H9 (cell line): ENCODE measurements around the gene RNF146. TPM values are rescaled to one million over a fixed set of nuclear protein-coding genes. Genes with fewer than 3 reads are reported as not detected.

Source experiments
- DNase-seq: peaks from one replicate; pipeline ENCODE4 v3.0.0-alpha.2; 2017
- H2AFZ ChIP-seq: one replicate; pipeline ENCODE4 v1.6.1; 2013; ENCODE audit warnings: mild to moderate bottlenecking, low read length, control low read depth, moderate library complexity
- H2AK5ac ChIP-seq: 2 replicates; pipeline ENCODE4 v1.6.1; 2013; ENCODE audit warnings: low read length, control low read depth, mixed read lengths; ENCODE audit not compliant: insufficient read length
- H2BK120ac ChIP-seq: one replicate; pipeline ENCODE4 v1.6.1; 2013; ENCODE audit warnings: low read depth, mild to moderate bottlenecking, low read length, control low read depth, inconsistent platforms; ENCODE audit not compliant: poor library complexity, severe bottlenecking
- H2BK12ac ChIP-seq: 2 replicates; pipeline ENCODE4 v1.6.1; 2013; ENCODE audit warnings: low read length, control low read depth, mixed read lengths, low read depth; ENCODE audit not compliant: insufficient read length
- H2BK15ac ChIP-seq: 2 replicates; pipeline ENCODE4 v1.6.1; 2013; ENCODE audit warnings: low read depth, low read length, control low read depth
- H2BK20ac ChIP-seq: one replicate; pipeline ENCODE4 v1.6.1; 2013; ENCODE audit warnings: low read depth, mild to moderate bottlenecking, low read length, control low read depth, inconsistent platforms; ENCODE audit not compliant: poor library complexity, severe bottlenecking
- H2BK5ac ChIP-seq: 2 replicates; pipeline ENCODE4 v1.6.1; 2013; ENCODE audit warnings: low read length, control low read depth, mixed read lengths; ENCODE audit not compliant: insufficient read length
- H3K14ac ChIP-seq: 2 replicates; pipeline ENCODE4 v1.6.1; 2013; ENCODE audit warnings: low read length, control low read depth; ENCODE audit not compliant: insufficient read depth
- H3K18ac ChIP-seq: 2 replicates; pipeline ENCODE4 v1.6.1; 2013; ENCODE audit warnings: low read depth, mild to moderate bottlenecking, mixed read lengths, low read length, control low read depth; ENCODE audit not compliant: insufficient read length
- H3K23ac ChIP-seq: 2 replicates; pipeline ENCODE4 v1.6.1; 2013; ENCODE audit warnings: low read length, control low read depth, mixed read lengths, low read depth; ENCODE audit not compliant: insufficient read length
- H3K23me2 ChIP-seq: 2 replicates; pipeline ENCODE4 v1.6.1; 2013; ENCODE audit warnings: low read depth, mild to moderate bottlenecking, mixed read lengths, low read length, control low read depth; ENCODE audit not compliant: insufficient read length, poor library complexity, severe bottlenecking
- H3K27ac ChIP-seq: 2 replicates; pipeline ENCODE4 v1.5.1; 2013; ENCODE audit warnings: low read length, control low read depth, mixed read lengths, low read depth; ENCODE audit not compliant: insufficient read length
- H3K27me3 ChIP-seq: 2 replicates; pipeline ENCODE4 v1.6.1; 2013; ENCODE audit warnings: low read length, control low read depth, inconsistent platforms; ENCODE audit not compliant: insufficient read depth
- H3K4ac ChIP-seq: 2 replicates; pipeline ENCODE4 v1.6.1; 2013; ENCODE audit warnings: low read depth, mild to moderate bottlenecking, control low read depth, inconsistent platforms, low read length, moderate library complexity
- H3K4me1 ChIP-seq: 2 replicates; pipeline ENCODE4 v1.6.1; 2013; ENCODE audit warnings: low read length, control low read depth, inconsistent platforms; ENCODE audit not compliant: insufficient read depth
- H3K4me2 ChIP-seq: 2 replicates; pipeline ENCODE4 v1.6.1; 2013; ENCODE audit warnings: low read length, control low read depth, mixed read lengths; ENCODE audit not compliant: insufficient read length, insufficient read depth
- H3K56ac ChIP-seq: 2 replicates; pipeline ENCODE4 v1.6.1; 2013; ENCODE audit warnings: low read depth, mild to moderate bottlenecking, mixed read lengths, low read length, control low read depth; ENCODE audit not compliant: insufficient read length
- H3K79me1 ChIP-seq: 2 replicates; pipeline ENCODE4 v1.6.1; 2013; ENCODE audit warnings: low read depth, mild to moderate bottlenecking, moderate library complexity, low read length, control low read depth, inconsistent platforms; ENCODE audit not compliant: insufficient read depth, poor library complexity, severe bottlenecking
- H3K79me2 ChIP-seq: 2 replicates; pipeline ENCODE4 v1.6.1; 2013; ENCODE audit warnings: low read length, control low read depth, inconsistent platforms; ENCODE audit not compliant: insufficient read depth
- H3K9ac ChIP-seq: 2 replicates; pipeline ENCODE4 v1.6.1; 2013; ENCODE audit warnings: low read length, control low read depth, mixed read lengths; ENCODE audit not compliant: insufficient read length; ENCODE audit errors: extremely low read depth
- H3K9me3 ChIP-seq: one replicate; pipeline ENCODE4 v1.6.1; 2013; ENCODE audit warnings: low read depth, low read length, inconsistent platforms; ENCODE audit not compliant: control insufficient read depth
- H3T11ph ChIP-seq: one replicate; pipeline ENCODE4 v1.6.1; 2013; ENCODE audit warnings: mild to moderate bottlenecking, low read length, control low read depth, inconsistent platforms
- H4K20me1 ChIP-seq: one replicate; pipeline ENCODE4 v1.6.1; 2013; ENCODE audit not compliant: control insufficient read depth, insufficient read length, insufficient read depth
- H4K5ac ChIP-seq: 2 replicates; pipeline ENCODE4 v1.6.1; 2013; ENCODE audit warnings: low read depth, mild to moderate bottlenecking, mixed read lengths, low read length, control low read depth; ENCODE audit not compliant: insufficient read length
- H4K8ac ChIP-seq: replicated peaks from 2 replicates; pipeline ENCODE4 v1.6.1; 2013; ENCODE audit warnings: low read length, control low read depth, mixed read lengths, low read depth; ENCODE audit not compliant: insufficient read length
- H4K91ac ChIP-seq: 2 replicates; pipeline ENCODE4 v1.6.1; 2013; ENCODE audit warnings: low read depth, mild to moderate bottlenecking, moderate library complexity, mixed read lengths, low read length, control low read depth; ENCODE audit not compliant: insufficient read length
- H3K27ac Mint-ChIP-seq, 3 experiments: 2 replicates in 2 of 3; 3 replicates in 1 of 3; pipeline ENCODE4 v1.8.0; 2020 to 2021; ENCODE audit warnings: mixed read lengths in 3 of 3, mild to moderate bottlenecking in 1 of 3, moderate library complexity in 1 of 3
- H3K27me3 Mint-ChIP-seq: 2 replicates; pipeline ENCODE4 v1.8.0; 2021; ENCODE audit warnings: low read depth, mild to moderate bottlenecking, moderate library complexity, mixed read lengths
- H3K36me3 Mint-ChIP-seq, 3 experiments: 2 replicates in 2 of 3; 3 replicates in 1 of 3; pipeline ENCODE4 v1.8.0; 2020 to 2021; ENCODE audit warnings: low read depth in 3 of 3, mixed read lengths in 3 of 3; ENCODE audit not compliant: insufficient read depth in 1 of 3
- H3K4me1 Mint-ChIP-seq, 2 experiments: 2 replicates each; pipeline ENCODE4 v1.8.0; 2020; ENCODE audit warnings: mixed read lengths in 2 of 2
- H3K4me3 Mint-ChIP-seq, 2 experiments: 2 replicates in 1 of 2; 3 replicates in 1 of 2; pipeline ENCODE4 v1.8.0; 2020 to 2021; ENCODE audit warnings: mild to moderate bottlenecking in 2 of 2, mixed read lengths in 2 of 2, moderate library complexity in 1 of 2
- H3K9me3 Mint-ChIP-seq, 2 experiments: 2 replicates in 1 of 2; 3 replicates in 1 of 2; pipeline ENCODE4 v1.8.0; 2020; ENCODE audit warnings: mild to moderate bottlenecking in 2 of 2, mixed read lengths in 2 of 2, moderate library complexity in 1 of 2
- CTCF ChIP-seq: fragments of 200-600 bp; sonication (generic); conservative IDR thresholded peaks from 3 replicates; pipeline ENCODE4 v1.8.0; 2021; ENCODE audit warnings: antibody characterized with exemption, mild to moderate bottlenecking
- WGBS: extraction: QIAGEN DNeasy Blood & Tissue Kit; methylation state at CpG from one replicate; pipeline ENCODE4 v1.1.7; 2013; ENCODE audit warnings: missing lambda C conversion rate, low lambda C conversion rate, mixed read lengths; ENCODE audit not compliant: insufficient read length; ENCODE audit errors: extremely low coverage; 5-methylcytosine and 5-hydroxymethylcytosine counted together
- total RNA-seq: library from RNA; stranded (reverse); gene quantifications from 2 replicates; pipeline ENCODE4 v1.2.1, GENCODE V29; 2021

RNF146 gene
- total RNA-seq, 1 experiment from 2014 or later = 20.4 TPM

GRCh38 chr6:127279815-127280214 is 13.2 kb downstream of the RNF146 start:
- H4K8ac ChIP-seq = no peak overlapping the region
- no peak overlapping the region for H3K4me3 Mint-ChIP-seq
- TF ChIP-seq CTCF = no peak
- H3K27ac Mint-ChIP-seq = peak overlapping the region in 2 of 3 experiments; percentile 20 to 37; a peak in 4 of 7 replicates
- H3K79me2 ChIP-seq = peaks cover 6% of the 10 kb centered on the region; the same call in 1 of the 2 replicates
- H4K20me1 ChIP-seq = no peaks in the 10 kb centered on the region
- no peak overlapping the region for H3K4me2 ChIP-seq
- DNase-seq = no peak
- H3K27ac ChIP-seq = no peak overlapping the region
- no peak overlapping the region for H4K91ac ChIP-seq
- H3K23me2 ChIP-seq = no peaks in the 10 kb centered on the region
- H3K23ac ChIP-seq = no peak overlapping the region
- H3T11ph ChIP-seq = no peak overlapping the region
- peaks cover 0 to 3% of the 10 kb centered on the region in 2 experiments; a peak in 2 of 4 replicates for H3K4me1 Mint-ChIP-seq
- no peak overlapping the region for H2BK120ac ChIP-seq
- H3K9me3 ChIP-seq = no peaks in the 10 kb centered on the region
- no peak overlapping the region for H2AFZ ChIP-seq
- H2AK5ac ChIP-seq = no peak overlapping the region
- H2BK12ac ChIP-seq = no peak overlapping the region
- H3K27me3 ChIP-seq = no peaks in the 10 kb centered on the region
- H2BK20ac ChIP-seq = no peak overlapping the region
- H3K14ac ChIP-seq = no peak overlapping the region
- no peak overlapping the region for H3K9ac ChIP-seq
- H3K4ac ChIP-seq = no peak overlapping the region
- no peaks in the 10 kb centered on the region for H3K9me3 Mint-ChIP-seq
- H3K4me1 ChIP-seq = no peaks in the 10 kb centered on the region
- H2BK15ac ChIP-seq = no peak overlapping the region
- H3K27me3 Mint-ChIP-seq = no peaks in the 10 kb centered on the region
- H2BK5ac ChIP-seq = no peak overlapping the region
- no peak overlapping the region for H3K56ac ChIP-seq
- H3K36me3 Mint-ChIP-seq = peaks cover 12 to 25% (median 21%) of the 10 kb centered on the region in 3 experiments; a peak in 5 of 7 replicates
- no peak overlapping the region for H4K5ac ChIP-seq
- H3K18ac ChIP-seq = no peak overlapping the region
- peaks cover under 1% of the 10 kb centered on the region for H3K79me1 ChIP-seq
- WGBS = no CpG with 5 or more reads among the region's 1 CpG
